GM21526 (cell line): ENCODE measurements around the gene MAN2A2.
"Not testable (repeated sequence)": the region's sequence is repeated elsewhere in the genome, so short reads cannot be mapped to it uniquely, and the experiment has no call there.

Experiments used
- ATAC-seq: cut with Tn5 transposase; IDR thresholded peaks from one replicate; pipeline ENCODE4 v1.9.1; 2021; ENCODE audit warnings: moderate library complexity; ENCODE audit not compliant: unreplicated experiment, low FRiP score

MAN2A2 gene

GRCh38 chr15:90902040-90902839 is 862 bp upstream of the MAN2A2 start:
- peak; percentile 54 for ATAC-seq

GRCh38 chr15:90903733-90904536 is 833 bp downstream of the MAN2A2 start:
- no peak for ATAC-seq

- no peak for ATAC-seq
Measured at GRCh38 chr15:90904746-90905145, 1.6 kb downstream of the MAN2A2 start.

GRCh38 chr15:90905306-90906180 is 2.4 kb downstream of the MAN2A2 start:
- no peak for ATAC-seq

GRCh38 chr15:90906181-90906849 is 3.2 kb downstream of the MAN2A2 start:
- ATAC-seq = no peak

GRCh38 chr15:90907051-90907660 is 4.1 kb downstream of the MAN2A2 start:
- no peak for ATAC-seq

GRCh38 chr15:90907838-90908507 is 4.9 kb downstream of the MAN2A2 start:
- no peak for ATAC-seq

GRCh38 chr15:90909449-90909848 is 6.3 kb downstream of the MAN2A2 start:
- not testable (repeated sequence) for ATAC-seq

GRCh38 chr15:90909976-90910375 is 6.9 kb downstream of the MAN2A2 start:
- no peak for ATAC-seq

- no peak for ATAC-seq
Measured at GRCh38 chr15:90910441-90911301, 7.6 kb downstream of the MAN2A2 start.

- no peak for ATAC-seq
Measured at GRCh38 chr15:90911302-90911623, 8.2 kb downstream of the MAN2A2 start.

GRCh38 chr15:90911906-90912769 is 9.0 kb downstream of the MAN2A2 start:
- no peak for ATAC-seq

- ATAC-seq = no peak
Measured at GRCh38 chr15:90912770-90913075, 9.6 kb downstream of the MAN2A2 start.

GRCh38 chr15:90913398-90913944 is 10.4 kb downstream of the MAN2A2 start:
- ATAC-seq = no peak

- no peak for ATAC-seq
Measured at GRCh38 chr15:90914305-90915080, 11.4 kb downstream of the MAN2A2 start.

- ATAC-seq = no peak
Measured at GRCh38 chr15:90915216-90915807, 12.2 kb downstream of the MAN2A2 start.
